ENCODE measurements around the gene CUX1.

Gene CUX1

GRCh38 chr7:101817471-101818286 lies at the start of gene CUX1 (continued):
- TF ChIP-seq ZNF639 (tag by site-specific recombination; IDR thresholded peaks at IDR 0.05) (no peak), ZNF121 (tag by site-specific recombination; IDR thresholded peaks at IDR 0.05) (no peak), ZNF350 (tag by site-specific recombination; IDR thresholded peaks at IDR 0.05) (no peak), ZBTB8A (tag by site-specific recombination; IDR thresholded peaks at IDR 0.05) (peak; percentile 47; the same call in 1 of the 2 replicates), ZNF398 (tag by site-specific recombination; IDR thresholded peaks at IDR 0.05) (0 out of 2 replicates have a peak, but pooled peaks have one; percentile 10), GLI2 (tag by site-specific recombination; IDR thresholded peaks at IDR 0.05; ENCODE audit: borderline replicate concordance, low read depth) (no peak), ZNF423 (tag by site-specific recombination; IDR thresholded peaks at IDR 0.05) (peak; percentile 73)

- POLR2A ChIA-PET = no interaction called here
- Histone ChIP-seq H3K9me3 (ENCODE audit: control insufficient read depth, insufficient read depth, low read depth, low read length) (no peaks in the 10 kb centered on the region), H3K36me3 (ENCODE audit: control insufficient read depth in 2 of 2, insufficient read depth in 1 of 2, low read length in 2 of 2) (no peaks in the 10 kb centered on the region), H3K4me3 (ENCODE audit: low read depth, low read length) (no peak overlapping the region), H3K4me1 (ENCODE audit: control insufficient read depth, insufficient read depth, low read length) (no peaks in the 10 kb centered on the region), H3K27ac (ENCODE audit: extremely low read depth, low read depth, low read length) (no peak overlapping the region)
- CTCF ChIA-PET = interaction anchor here (0.7 to 1.5 kb wide), 2 partner anchors 18 to 226 kb away, joined by 4 read pairs; no protein-coding TSS in a partner anchor
- TF ChIP-seq ZNF548 (tag by site-specific recombination; IDR thresholded peaks at IDR 0.05) (no peak), MZF1 (tag by site-specific recombination; IDR thresholded peaks at IDR 0.05; ENCODE audit: borderline replicate concordance) (no peak), YY1 (tag by site-specific recombination; IDR thresholded peaks at IDR 0.05) (no peak), SCRT1 (tag by site-specific recombination; IDR thresholded peaks at IDR 0.05; ENCODE audit: borderline replicate concordance) (no peak), ZIC2 (tag by site-specific recombination; IDR thresholded peaks at IDR 0.05) (no peak), ZNF16 (tag by site-specific recombination; IDR thresholded peaks at IDR 0.05; ENCODE audit: low read depth) (no peak), ZNF335 (tag by site-specific recombination; conservative IDR thresholded peaks at IDR 0.05) (no peak), ZSCAN30 (tag by site-specific recombination; IDR thresholded peaks at IDR 0.05) (no peak), ZNF274 (IDR thresholded peaks at IDR 0.05; ENCODE audit: low read length) (no peak), ZNF274 (tag by site-specific recombination; IDR thresholded peaks at IDR 0.05; ENCODE audit: borderline replicate concordance) (no peak), OVOL3 (tag by site-specific recombination; IDR thresholded peaks at IDR 0.05) (no peak), ZBTB48 (tag by site-specific recombination; IDR thresholded peaks at IDR 0.05) (no peak), KLF10 (tag by site-specific recombination; IDR thresholded peaks at IDR 0.05) (no peak), BCL11B (tag by site-specific recombination; IDR thresholded peaks at IDR 0.05; ENCODE audit: low read depth) (no peak), ZNF449 (tag by site-specific recombination; IDR thresholded peaks at IDR 0.05) (no peak), ZNF302 (tag by site-specific recombination; IDR thresholded peaks at IDR 0.05; ENCODE audit: low read depth) (no peak), ZNF692 (tag by site-specific recombination; IDR thresholded peaks at IDR 0.05) (no peak)
Measured at GRCh38 chr7:101768280-101768679, 49.1 kb upstream of the CUX1 start.
